Stimulated activated effector memory CD8-positive, alpha-beta T cell treated with anti-CD3 and anti-CD28 coated beads, Interleukin-12 subunit alpha, Interleukin-12 subunit beta, amount 100 ng/mL, for 72 hours (primary cell): ENCODE data around the gene FHOD3.

ENCODE experiments used
- ATAC-seq: fragments of 150-1000 bp; cut with Tn5 transposase; 2 replicates; pipeline ENCODE4 v1.10.0; 2021
- DNase-seq, 2 donors: peaks; one replicate each; pipeline ENCODE4 v3.0.0; 2021 to 2022; ENCODE audit warnings: low spot score in 2 of 2
- H3K27ac Mint-ChIP-seq: one replicate; pipeline ENCODE4 v1.8.0; 2022; ENCODE audit warnings: mild to moderate bottlenecking, mixed read lengths
- H3K36me3 Mint-ChIP-seq: one replicate; pipeline ENCODE4 v1.8.0; 2022; ENCODE audit warnings: mild to moderate bottlenecking, mixed read lengths
- H3K4me1 Mint-ChIP-seq: one replicate; pipeline ENCODE4 v1.8.0; 2022; ENCODE audit warnings: mixed read lengths
- H3K4me3 Mint-ChIP-seq: one replicate; pipeline ENCODE4 v1.8.0; 2022; ENCODE audit warnings: mild to moderate bottlenecking, mixed read lengths
- H3K9me3 Mint-ChIP-seq: one replicate; pipeline ENCODE4 v1.8.0; 2022; ENCODE audit warnings: mixed read lengths

FHOD3 gene

GRCh38 chr18:36623681-36624190 is 326.2 kb downstream of the FHOD3 start:
- no peak for DNase-seq
- Mint-ChIP-seq H3K27ac (no peak overlapping the region), H3K4me3 (no peak overlapping the region), H3K4me1 (no peaks in the 10 kb centered on the region), H3K36me3 (no peaks in the 10 kb centered on the region), H3K9me3 (no peaks in the 10 kb centered on the region)
- ATAC-seq: no peak

GRCh38 chr18:36624451-36625167 is 327.1 kb downstream of the FHOD3 start:
- ATAC-seq: no peak
- H3K36me3 Mint-ChIP-seq: no peaks in the 10 kb centered on the region
- no peak overlapping the region for H3K4me3 Mint-ChIP-seq
- H3K27ac Mint-ChIP-seq: no peak overlapping the region
- no peak for DNase-seq
- H3K9me3 Mint-ChIP-seq: no peaks in the 10 kb centered on the region
- H3K4me1 Mint-ChIP-seq: no peaks in the 10 kb centered on the region

GRCh38 chr18:36625386-36625785 is 327.9 kb downstream of the FHOD3 start:
- Mint-ChIP-seq H3K27ac (no peak overlapping the region), H3K4me3 (no peak overlapping the region), H3K9me3 (no peaks in the 10 kb centered on the region), H3K36me3 (no peaks in the 10 kb centered on the region), H3K4me1 (no peaks in the 10 kb centered on the region)
- DNase-seq (no peak), ATAC-seq (no peak)

GRCh38 chr18:36627637-36628036 is 330.1 kb downstream of the FHOD3 start:
- no peak for ATAC-seq
- H3K4me1 Mint-ChIP-seq: no peaks in the 10 kb centered on the region
- DNase-seq: no peak
- no peak overlapping the region for H3K27ac Mint-ChIP-seq
- H3K4me3 Mint-ChIP-seq: no peak overlapping the region
- H3K9me3 Mint-ChIP-seq: no peaks in the 10 kb centered on the region
- H3K36me3 Mint-ChIP-seq: no peaks in the 10 kb centered on the region

GRCh38 chr18:36628435-36629137 is 331.1 kb downstream of the FHOD3 start:
- ATAC-seq (no peak), DNase-seq (no peak)
- no peak overlapping the region for H3K27ac Mint-ChIP-seq
- no peak overlapping the region for H3K4me3 Mint-ChIP-seq
- H3K4me1 Mint-ChIP-seq: no peaks in the 10 kb centered on the region
- no peaks in the 10 kb centered on the region for H3K36me3 Mint-ChIP-seq
- no peaks in the 10 kb centered on the region for H3K9me3 Mint-ChIP-seq

- ATAC-seq (no peak), DNase-seq (no peak)
- H3K4me1 Mint-ChIP-seq: no peaks in the 10 kb centered on the region
- H3K36me3 Mint-ChIP-seq: no peaks in the 10 kb centered on the region
- no peak overlapping the region for H3K27ac Mint-ChIP-seq
- no peak overlapping the region for H3K4me3 Mint-ChIP-seq
- no peaks in the 10 kb centered on the region for H3K9me3 Mint-ChIP-seq
Measured at GRCh38 chr18:36629138-36629530, 331.6 kb downstream of the FHOD3 start.

- ATAC-seq (no peak), DNase-seq (no peak)
- no peaks in the 10 kb centered on the region for H3K4me1 Mint-ChIP-seq
- no peaks in the 10 kb centered on the region for H3K36me3 Mint-ChIP-seq
- no peak overlapping the region for H3K4me3 Mint-ChIP-seq
- no peak overlapping the region for H3K27ac Mint-ChIP-seq
- no peaks in the 10 kb centered on the region for H3K9me3 Mint-ChIP-seq
Measured at GRCh38 chr18:36629836-36630235, 332.3 kb downstream of the FHOD3 start.

- no peak overlapping the region for H3K4me3 Mint-ChIP-seq
- H3K4me1 Mint-ChIP-seq: no peaks in the 10 kb centered on the region
- no peaks in the 10 kb centered on the region for H3K36me3 Mint-ChIP-seq
- ATAC-seq (no peak), DNase-seq (no peak)
- no peak overlapping the region for H3K27ac Mint-ChIP-seq
- H3K9me3 Mint-ChIP-seq: no peaks in the 10 kb centered on the region
Measured at GRCh38 chr18:36630917-36631316, 333.4 kb downstream of the FHOD3 start.

- Mint-ChIP-seq H3K36me3 (no peaks in the 10 kb centered on the region), H3K4me3 (no peak overlapping the region), H3K9me3 (no peaks in the 10 kb centered on the region), H3K4me1 (no peaks in the 10 kb centered on the region), H3K27ac (no peak overlapping the region)
- no peak for ATAC-seq
- no peak for DNase-seq
Measured at GRCh38 chr18:36633961-36634412, 336.5 kb downstream of the FHOD3 start.

GRCh38 chr18:36634573-36635216 is 337.2 kb downstream of the FHOD3 start:
- ATAC-seq: no peak
- H3K27ac Mint-ChIP-seq: no peak overlapping the region
- H3K9me3 Mint-ChIP-seq: no peaks in the 10 kb centered on the region
- H3K4me1 Mint-ChIP-seq: no peaks in the 10 kb centered on the region
- H3K36me3 Mint-ChIP-seq: no peaks in the 10 kb centered on the region
- no peak for DNase-seq
- H3K4me3 Mint-ChIP-seq: no peak overlapping the region

- no peak for ATAC-seq
- Mint-ChIP-seq H3K36me3 (no peaks in the 10 kb centered on the region), H3K4me3 (no peak overlapping the region), H3K27ac (no peak overlapping the region), H3K9me3 (no peaks in the 10 kb centered on the region), H3K4me1 (no peaks in the 10 kb centered on the region)
- no peak for DNase-seq
Measured at GRCh38 chr18:36635414-36636096, 338.0 kb downstream of the FHOD3 start.

GRCh38 chr18:36636237-36636817 is 338.8 kb downstream of the FHOD3 start:
- ATAC-seq: no peak
- Mint-ChIP-seq H3K4me1 (no peaks in the 10 kb centered on the region), H3K27ac (no peak overlapping the region), H3K4me3 (no peak overlapping the region), H3K9me3 (no peaks in the 10 kb centered on the region), H3K36me3 (no peaks in the 10 kb centered on the region)
- no peak for DNase-seq

GRCh38 chr18:36638224-36638623 is 340.7 kb downstream of the FHOD3 start:
- ATAC-seq: peak; percentile 59
- no peaks in the 10 kb centered on the region for H3K4me1 Mint-ChIP-seq

GRCh38 chr18:36640021-36640952 is 342.8 kb downstream of the FHOD3 start:
- no peaks in the 10 kb centered on the region for H3K4me1 Mint-ChIP-seq
- no peaks in the 10 kb centered on the region for H3K9me3 Mint-ChIP-seq
- DNase-seq: no peak
- ATAC-seq: no peak
- no peak overlapping the region for H3K4me3 Mint-ChIP-seq
- no peak overlapping the region for H3K27ac Mint-ChIP-seq
- no peaks in the 10 kb centered on the region for H3K36me3 Mint-ChIP-seq

More at GRCh38 chr18:36638224-36638623, 340.7 kb downstream of the FHOD3 start:
- Mint-ChIP-seq H3K9me3 (no peaks in the 10 kb centered on the region), H3K36me3 (no peaks in the 10 kb centered on the region), H3K27ac (no peak overlapping the region), H3K4me3 (no peak overlapping the region)
- DNase-seq: no peak
